NOMO-1 treated with dmso at 0.1 percent for 144 hours (cell line): Measurements from ENCODE around the gene MAPKAPK2.

Experiments
- DNase-seq: peaks from one replicate; lab custom pipeline; 2025; ENCODE audit not compliant: unreplicated experiment; lab: John Stamatoyannopoulos, UW

MAPKAPK2 gene

DNA sequence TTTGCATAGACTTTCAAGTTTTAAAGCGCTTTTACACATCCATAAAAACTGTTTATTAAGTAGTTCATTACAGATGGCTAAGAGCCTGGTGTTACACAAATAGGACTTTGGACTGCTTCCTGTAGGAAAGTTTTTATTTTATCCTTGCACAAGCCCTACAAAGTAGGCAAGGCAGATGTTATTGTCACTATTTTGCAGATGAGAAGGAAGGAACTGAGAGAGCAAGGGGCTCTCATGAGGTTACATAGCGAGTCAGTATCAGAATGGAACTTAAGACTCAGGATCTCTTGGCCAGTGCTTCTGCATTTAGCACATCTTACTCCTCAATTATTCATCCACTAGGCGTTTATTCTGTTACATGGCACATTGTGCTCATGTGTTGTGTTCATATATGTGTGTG is 2.6 kb upstream of the MAPKAPK2 start:
- no peak for DNase-seq

DNA sequence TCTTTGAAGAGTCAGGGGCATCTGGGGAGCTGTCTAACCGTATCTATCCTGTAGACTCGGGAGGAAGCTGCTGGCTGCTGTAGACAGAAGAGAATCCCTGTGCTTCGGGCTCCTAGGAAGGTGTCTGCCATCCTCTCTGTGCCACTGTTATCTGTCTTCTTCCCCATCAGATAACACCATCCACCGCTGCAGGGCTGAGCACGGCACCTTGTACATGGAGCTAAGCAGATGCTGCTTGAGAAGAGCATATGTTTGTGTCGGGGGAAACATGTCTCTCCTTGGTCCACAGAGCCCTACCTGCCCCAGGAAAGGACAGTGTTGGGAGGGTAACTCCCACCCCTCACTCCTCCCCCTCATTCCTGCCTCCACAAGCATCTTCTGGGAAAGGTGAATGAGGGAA is 1.4 kb upstream of the MAPKAPK2 start:
- DNase-seq = no peak

GRCh38 chr1:206684003-206684402 is 702 bp upstream of the MAPKAPK2 start:
- no peak for DNase-seq

GRCh38 chr1:206685334-206685768 is 646 bp downstream of the MAPKAPK2 start:
- no peak for DNase-seq

- peak; percentile 87 for DNase-seq
Observed at GRCh38 chr1:206685769-206686477, 1.2 kb downstream of the MAPKAPK2 start.

GRCh38 chr1:206686478-206687249 is 2.0 kb downstream of the MAPKAPK2 start:
- DNase-seq = no peak

DNA sequence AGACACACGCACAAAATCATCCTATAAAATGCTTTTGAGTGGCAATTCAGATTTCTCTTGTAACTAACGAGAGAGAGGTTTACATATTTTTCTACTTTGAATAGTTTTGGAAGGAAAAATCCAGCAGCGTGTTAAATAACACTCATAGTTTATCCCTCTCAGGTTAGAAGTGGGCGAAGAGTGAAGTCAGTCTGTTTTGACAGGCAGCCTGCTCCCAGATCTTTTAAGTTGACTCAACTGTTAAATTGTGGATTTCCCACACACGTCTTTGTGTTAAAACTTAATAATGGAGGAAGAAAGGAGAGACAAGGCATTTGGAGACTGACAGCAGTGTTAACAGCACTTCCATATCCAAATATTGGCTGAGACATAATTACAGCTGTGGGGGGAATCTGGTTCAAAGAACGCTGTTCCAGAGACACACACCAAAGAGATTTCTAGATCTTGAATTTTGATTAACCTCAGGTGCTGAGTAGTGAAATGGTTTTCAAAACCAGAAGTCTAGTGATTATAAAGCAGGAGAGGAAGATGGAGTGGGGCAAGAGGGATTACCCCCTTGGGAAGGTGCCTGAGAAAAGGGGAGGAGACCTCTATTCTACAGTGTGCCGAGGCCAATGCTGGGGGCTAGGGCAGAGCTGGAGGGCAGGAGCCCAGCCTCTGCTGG is 2.7 kb downstream of the MAPKAPK2 start:
- DNase-seq = no peak

DNA sequence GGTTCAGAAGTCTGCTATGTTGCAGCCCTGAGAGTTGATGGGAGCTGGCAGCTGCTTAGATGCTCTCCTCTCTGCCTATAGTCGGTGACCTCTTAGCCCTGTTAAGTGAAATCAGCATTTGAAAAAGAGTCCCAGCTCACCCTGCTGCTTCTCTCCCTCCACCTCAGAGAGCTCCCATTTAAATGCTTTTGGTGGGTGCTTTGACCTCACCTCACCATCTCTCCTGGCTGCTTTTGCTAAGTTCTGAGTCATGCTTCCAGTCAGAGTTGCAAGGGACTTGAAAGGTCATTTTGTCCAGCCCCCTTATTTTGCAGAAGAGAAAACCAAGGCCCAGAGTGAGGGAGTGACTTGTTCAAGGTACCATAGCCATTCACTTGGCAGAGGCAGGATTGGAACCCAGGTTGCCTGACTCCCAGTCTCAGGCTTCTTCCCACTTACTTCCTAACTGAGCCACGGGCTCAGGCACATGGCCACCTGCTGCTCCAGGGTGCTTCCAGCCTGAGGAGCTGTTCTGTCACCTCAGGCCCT is 3.3 kb downstream of the MAPKAPK2 start:
- DNase-seq = no peak

- no peak for DNase-seq
Observed at GRCh38 chr1:206690516-206690915, 5.8 kb downstream of the MAPKAPK2 start.

GRCh38 chr1:206691604-206692003 is 6.9 kb downstream of the MAPKAPK2 start:
- DNase-seq = no peak

- DNase-seq = no peak
Observed at GRCh38 chr1:206693029-206693428, 8.3 kb downstream of the MAPKAPK2 start.

DNA sequence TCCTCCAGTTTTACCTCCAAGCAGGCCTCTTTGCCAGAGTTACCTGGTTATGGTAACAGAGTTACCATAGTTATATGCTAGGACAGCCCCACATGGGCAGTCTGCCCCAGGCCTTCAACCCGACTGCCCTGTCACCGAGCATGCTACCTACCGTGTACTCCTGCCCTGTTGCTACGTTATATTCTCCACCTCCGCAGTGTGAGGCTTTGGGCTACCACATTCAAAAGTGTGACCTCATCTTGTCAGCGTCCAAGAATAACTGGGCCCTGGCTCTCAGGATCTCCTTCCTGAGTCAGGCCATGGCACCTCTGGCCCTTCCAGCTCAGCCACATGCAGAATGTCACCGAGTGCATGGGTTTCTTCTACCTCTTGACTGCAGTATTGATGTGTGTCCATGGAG is 8.9 kb downstream of the MAPKAPK2 start:
- DNase-seq = no peak

DNA sequence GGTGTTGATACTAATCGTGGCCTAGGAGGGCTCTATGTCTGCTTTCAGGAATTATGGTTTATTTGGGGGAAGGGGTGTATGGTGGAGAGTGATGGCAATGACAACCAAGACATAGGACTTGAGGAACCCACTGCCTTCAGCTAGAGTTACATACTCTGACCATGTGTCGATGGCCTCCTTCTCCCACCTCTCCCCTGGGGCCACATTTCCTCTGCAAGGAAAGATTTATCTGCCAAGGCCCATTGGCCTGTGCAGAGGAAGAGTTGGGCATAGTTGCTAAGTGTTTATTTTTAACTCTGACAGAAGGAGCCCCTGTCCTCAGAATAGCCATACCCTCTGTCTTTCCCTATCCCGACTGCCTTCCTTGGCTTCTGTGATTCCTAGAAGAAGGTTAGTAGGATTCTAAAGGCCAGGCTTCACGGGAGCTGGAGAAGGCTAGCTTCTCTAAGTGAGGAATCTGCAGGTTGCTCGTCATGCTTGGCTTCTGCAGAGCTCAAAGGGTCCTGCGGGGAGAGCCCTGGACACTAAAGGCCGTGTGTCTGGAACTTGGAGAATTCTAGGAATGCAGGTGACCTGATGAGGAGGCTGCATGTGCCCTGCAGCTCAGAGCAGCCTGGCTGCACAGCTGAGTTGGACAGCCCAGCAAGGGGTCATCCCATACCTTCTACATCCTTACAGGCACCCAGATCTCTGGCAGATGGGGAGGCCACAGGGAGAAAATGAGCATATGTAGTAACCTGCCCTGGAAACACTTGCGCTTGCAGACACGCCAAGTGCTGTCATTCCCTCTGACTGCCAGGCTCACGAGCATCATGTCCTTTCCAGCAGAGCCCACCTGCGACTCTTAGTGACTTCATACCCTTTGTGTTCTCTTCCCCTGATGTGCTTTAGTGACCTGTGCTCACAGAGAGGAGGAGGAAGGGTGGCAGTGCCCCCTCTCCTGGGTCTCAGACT is 9.7 kb downstream of the MAPKAPK2 start:
- DNase-seq = no peak

GRCh38 chr1:206695733-206696132 is 11.0 kb downstream of the MAPKAPK2 start:
- DNase-seq = no peak

DNA sequence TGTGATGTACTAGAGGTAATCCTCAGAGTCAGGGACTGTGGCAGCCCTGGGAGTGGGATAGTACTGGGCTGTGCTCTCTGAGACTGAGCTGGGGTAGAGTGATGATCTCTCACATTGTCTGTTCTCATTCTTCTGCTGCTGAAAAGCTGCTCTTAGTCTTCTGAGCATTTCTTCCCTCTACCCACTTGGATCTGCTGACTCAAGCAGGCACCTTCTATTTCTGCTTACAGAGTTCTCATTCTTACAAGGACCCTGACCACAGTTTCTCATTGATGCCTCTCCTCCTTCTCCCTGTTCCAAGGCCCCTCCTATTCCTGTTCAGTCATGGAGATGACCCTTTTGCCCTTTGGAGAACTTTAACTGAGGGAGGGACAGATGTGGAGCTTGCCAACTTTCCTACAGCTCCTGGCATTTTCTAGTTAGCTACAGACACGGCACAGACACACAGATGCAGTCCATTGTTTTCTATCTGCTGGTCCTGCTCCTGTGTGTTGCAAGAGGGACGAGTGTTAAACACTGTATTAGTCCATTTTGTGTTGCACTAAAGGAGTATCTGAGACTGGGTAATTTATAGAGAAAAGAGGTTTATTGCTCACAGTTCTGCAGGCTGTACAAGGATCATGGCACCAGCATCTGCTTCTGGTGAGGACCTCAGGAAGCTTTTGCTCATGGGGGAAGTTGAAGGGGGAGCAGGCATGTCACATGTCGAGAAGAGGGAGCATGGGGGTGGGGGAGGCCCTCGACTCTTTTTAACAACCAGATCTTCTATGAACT is 12.3 kb downstream of the MAPKAPK2 start:
- no peak for DNase-seq

- no peak for DNase-seq
Observed at GRCh38 chr1:206698011-206698410, 13.3 kb downstream of the MAPKAPK2 start.

DNA sequence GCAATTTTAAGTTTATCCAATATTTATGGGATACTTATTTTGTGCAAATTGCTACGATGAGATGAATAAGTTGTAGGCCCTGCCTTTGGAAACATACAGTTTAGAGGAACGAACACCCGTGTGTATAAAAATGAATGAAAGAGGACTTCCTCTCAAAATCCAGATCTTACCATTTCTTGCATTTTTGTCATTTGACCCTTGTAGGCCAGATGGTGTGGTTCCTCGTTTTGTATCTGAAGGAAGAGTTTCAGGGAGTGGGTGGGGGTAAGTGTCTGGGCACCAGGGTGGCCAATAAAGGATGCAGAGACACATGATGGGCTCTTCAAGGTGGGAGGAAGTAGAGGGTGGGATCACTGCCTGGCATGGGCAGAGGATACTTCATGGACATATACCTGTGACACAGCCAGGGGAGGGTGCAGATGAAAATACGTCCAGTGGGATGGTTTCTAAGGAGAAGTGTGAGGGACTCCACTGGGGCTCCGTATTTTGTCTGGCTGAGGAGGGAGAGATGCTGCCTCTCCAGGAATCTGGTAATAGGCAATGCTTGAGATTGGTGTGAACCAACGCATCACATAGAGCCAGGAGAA is 14.4 kb downstream of the MAPKAPK2 start:
- DNase-seq = no peak

DNA sequence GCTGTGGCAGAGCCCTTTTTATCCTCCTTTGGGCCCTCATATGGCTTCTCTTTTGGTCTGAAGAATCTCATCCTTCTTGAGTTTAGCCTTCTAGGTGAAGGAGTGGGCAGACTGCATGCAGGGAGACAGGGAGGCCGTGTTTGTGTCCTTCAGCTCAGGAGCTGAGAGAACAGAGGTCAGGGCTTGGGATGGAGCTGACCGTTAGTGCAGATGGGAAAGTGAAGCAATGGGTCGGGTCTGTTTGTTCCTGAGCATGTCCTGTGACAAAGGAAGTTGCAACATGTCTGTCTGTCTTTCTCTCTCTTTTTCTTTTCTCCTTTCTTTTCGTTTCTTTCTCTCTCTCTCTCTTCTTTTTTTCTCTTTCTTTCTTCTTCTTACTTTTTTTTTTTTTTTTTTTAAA is 14.9 kb downstream of the MAPKAPK2 start:
- DNase-seq = peak; percentile 32

- no peak for DNase-seq
Observed at GRCh38 chr1:206700445-206701036, 15.8 kb downstream of the MAPKAPK2 start.
